ENCODE data around the gene BOLL.
A peak's percentile ranks its signal among the peaks of the same experiment; 100 is the strongest.
"Not testable (repeated sequence)": the region's sequence is repeated elsewhere in the genome, so short reads cannot be mapped to it uniquely, and the experiment has no call there.

Gene BOLL

GRCh38 chr2:197798187-197798586 is 13.1 kb upstream of the BOLL start:
- no peak for DNase-seq (ENCODE audit: low read depth in 2 of 2)

- no peak for DNase-seq (ENCODE audit: low read depth in 2 of 2)
Measured at GRCh38 chr2:197795277-197795676, 10.2 kb upstream of the BOLL start.

GRCh38 chr2:197793456-197793855 is 8.3 kb upstream of the BOLL start:
- DNase-seq (ENCODE audit: low read depth in 2 of 2): no peak

GRCh38 chr2:197786010-197786877 is 1.1 kb upstream of the BOLL start:
- DNase-seq (ENCODE audit: low read depth in 2 of 2): peak; percentile 36 to 58

- no peak for DNase-seq (ENCODE audit: low read depth in 2 of 2)
Measured at GRCh38 chr2:197782126-197782525, 3.0 kb downstream of the BOLL start.

GRCh38 chr2:197779261-197779660 is 5.9 kb downstream of the BOLL start:
- DNase-seq (ENCODE audit: low read depth in 2 of 2): no peak

- no peak for DNase-seq (ENCODE audit: low read depth in 2 of 2)
Measured at GRCh38 chr2:197777823-197778407, 7.2 kb downstream of the BOLL start.

GRCh38 chr2:197760293-197760657 is 24.8 kb downstream of the BOLL start:
- no peak for DNase-seq (ENCODE audit: low read depth in 2 of 2)

GRCh38 chr2:197759625-197760292 is 25.4 kb downstream of the BOLL start:
- DNase-seq (ENCODE audit: low read depth in 2 of 2): no peak

- no peak for DNase-seq (ENCODE audit: low read depth in 2 of 2)
Measured at GRCh38 chr2:197759013-197759412, 26.1 kb downstream of the BOLL start.

- no peak for DNase-seq (ENCODE audit: low read depth in 2 of 2)
Measured at GRCh38 chr2:197740200-197740599, 44.9 kb downstream of the BOLL start.

GRCh38 chr2:197728555-197729544 is 56.3 kb downstream of the BOLL start:
- not testable (repeated sequence) for DNase-seq (ENCODE audit: low read depth in 2 of 2)

GRCh38 chr2:197727011-197727410 is 58.1 kb downstream of the BOLL start:
- DNase-seq (ENCODE audit: low read depth in 2 of 2): no peak

- no peak for DNase-seq (ENCODE audit: low read depth in 2 of 2)
Measured at GRCh38 chr2:197717863-197718262, 67.3 kb downstream of the BOLL start.

GRCh38 chr2:197713271-197713670 is 71.8 kb downstream of the BOLL start:
- no peak for DNase-seq (ENCODE audit: low read depth in 2 of 2)

- no peak for DNase-seq (ENCODE audit: low read depth in 2 of 2)
Measured at GRCh38 chr2:197711578-197711977, 73.5 kb downstream of the BOLL start.

GRCh38 chr2:197710424-197711042 is 74.6 kb downstream of the BOLL start:
- DNase-seq (ENCODE audit: low read depth in 2 of 2): no peak

- not testable (repeated sequence) for DNase-seq (ENCODE audit: low read depth in 2 of 2)
Measured at GRCh38 chr2:197709140-197709539, 76.0 kb downstream of the BOLL start.

- DNase-seq (ENCODE audit: low read depth in 2 of 2): no peak
Measured at GRCh38 chr2:197708331-197708730, 76.8 kb downstream of the BOLL start.

- DNase-seq (ENCODE audit: low read depth in 2 of 2): no peak
Measured at GRCh38 chr2:197707316-197708213, 77.6 kb downstream of the BOLL start.
